Activated CD8-positive, alpha-beta memory T cell treated with anti-CD3 and anti-CD28 coated beads, Interleukin-2, amount 50 U/mL, for 1 hour (primary cell): ENCODE results near the gene SIK3.
"Not testable (repeated sequence)": the region's sequence is repeated elsewhere in the genome, so short reads cannot be mapped to it uniquely, and the experiment has no call there.

Experiments used
- DNase-seq: peaks from one replicate; pipeline ENCODE4 v3.0.0-alpha.2; 2020; ENCODE audit errors: extremely low read depth

SIK3 gene

DNA sequence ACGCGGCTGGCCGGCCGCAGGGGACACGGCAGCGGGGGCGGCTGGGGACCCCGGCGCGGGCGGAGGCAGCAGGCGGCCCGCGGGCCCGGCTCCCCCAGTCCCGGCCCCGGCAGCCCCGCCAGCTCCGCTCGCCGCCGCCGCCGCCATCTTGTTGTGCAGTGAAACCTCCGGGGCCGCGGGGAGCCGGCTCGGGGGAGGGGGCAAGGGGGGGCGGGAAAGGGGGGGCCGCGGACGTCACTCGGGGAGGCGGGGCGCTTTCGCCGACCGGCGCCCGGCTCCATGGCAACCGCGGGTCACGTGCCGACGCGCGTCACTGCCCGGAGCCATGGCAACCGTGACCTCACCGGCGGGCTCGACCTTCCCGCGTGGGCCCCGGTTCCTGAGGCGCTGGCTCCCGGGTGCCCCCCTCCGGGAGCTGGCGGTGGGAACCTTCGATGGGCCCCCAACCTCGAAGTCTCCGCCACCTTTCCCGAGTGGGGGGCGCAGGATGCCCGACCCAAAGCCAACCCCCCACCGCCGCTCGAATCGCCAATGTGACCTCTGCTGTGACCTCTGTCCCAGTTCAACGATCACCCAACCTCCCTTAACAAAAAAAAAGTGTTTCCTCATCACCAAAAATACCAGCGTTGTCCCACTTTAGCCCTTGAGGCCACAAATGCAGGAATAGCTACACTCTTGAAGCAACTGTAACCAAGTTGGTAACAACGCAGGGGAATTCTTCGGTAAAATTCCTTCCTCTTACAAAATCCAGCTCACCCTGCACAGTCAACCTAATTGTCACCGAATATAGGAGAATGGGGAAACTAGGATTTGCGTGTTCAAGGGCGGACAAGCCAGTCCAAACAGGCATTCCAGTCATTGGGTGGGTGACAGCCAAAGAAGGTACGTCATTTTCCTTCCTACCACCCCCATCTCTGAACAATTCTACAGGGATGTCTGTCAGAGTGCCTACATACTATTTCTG is at the start of gene SIK3:
TSS of gene SIK3 (minus strand) at position 160 of the 964 bp plus-strand sequence. CDS start at position 147, 13 bp downstream.
- peak; percentile 85 for DNase-seq

GRCh38 chr11:117146521-117146920 is 48.3 kb upstream of the SIK3 start:
- DNase-seq: no peak

DNA sequence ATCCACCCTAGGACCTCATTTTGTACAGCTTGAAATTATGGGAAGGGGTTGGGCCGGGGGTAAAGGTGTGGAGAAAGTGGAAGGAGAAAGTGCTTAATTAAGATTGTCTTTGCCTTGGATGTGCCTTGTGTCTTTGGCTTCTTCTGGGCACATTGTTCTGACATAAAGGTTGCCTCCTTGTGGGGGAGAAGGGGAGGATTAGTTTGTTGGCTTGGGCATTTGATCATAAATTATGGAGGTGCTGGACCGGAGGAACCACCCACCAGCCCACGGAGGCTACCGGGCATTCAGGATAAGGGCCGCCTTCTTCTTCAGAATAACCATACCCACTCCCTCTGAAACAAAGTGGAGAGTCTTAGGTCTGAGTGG is 47.1 kb upstream of the SIK3 start:
- no peak for DNase-seq

DNA sequence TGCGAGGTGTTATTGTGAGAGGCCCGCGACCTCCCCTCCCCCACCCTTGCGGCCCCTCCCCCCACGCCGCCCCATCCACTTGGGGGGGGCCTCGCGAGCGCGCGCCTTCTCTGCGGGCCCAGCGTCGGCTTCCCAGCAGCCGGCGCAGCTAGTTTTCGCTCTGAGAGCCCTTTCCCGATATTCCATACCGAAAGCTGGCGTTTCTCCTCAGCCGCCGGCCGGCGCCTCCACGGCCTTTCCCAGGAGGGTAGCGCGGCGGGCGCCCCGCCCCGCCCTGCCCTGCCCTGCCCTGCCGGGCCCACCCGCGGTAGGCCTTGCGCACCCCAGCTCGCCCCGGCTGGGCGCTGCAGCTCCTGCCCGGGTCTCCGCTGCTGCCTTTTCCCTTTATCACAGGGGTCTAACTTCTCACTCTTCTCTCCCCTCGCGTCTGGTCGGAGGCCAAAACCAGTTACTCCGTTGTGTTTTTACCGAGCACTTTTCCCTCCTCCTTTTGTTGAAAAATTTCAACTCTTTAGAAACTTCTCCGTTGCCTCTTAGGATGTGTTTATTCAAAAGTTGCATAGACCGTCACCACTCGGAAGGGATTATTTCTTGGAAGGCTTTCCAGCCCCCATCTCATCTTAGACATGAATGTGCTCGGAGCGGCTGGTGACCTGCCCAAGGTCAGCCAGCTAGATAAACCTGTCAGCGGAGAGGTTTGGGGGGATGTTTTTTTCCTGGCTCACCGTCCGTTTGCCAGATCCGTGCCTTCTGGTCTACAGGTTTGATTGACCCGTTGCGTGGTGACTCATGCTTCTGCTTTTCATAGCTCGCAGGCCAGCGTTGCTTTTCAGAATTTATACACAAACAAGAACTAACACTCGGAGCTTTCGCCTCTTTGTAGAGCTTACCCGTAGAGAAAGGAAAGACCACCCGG is 46.5 kb upstream of the SIK3 start:
- no peak for DNase-seq

- DNase-seq: peak; percentile 84
Observed at GRCh38 chr11:117143871-117144476, 45.7 kb upstream of the SIK3 start, which contains the start of gene PAFAH1B2. PAFAH1B2 (plus strand) TSS chr11:117144287; CDS start chr11:117152448, 8,161 bp downstream.

- no peak for DNase-seq
Observed at GRCh38 chr11:117143390-117143789, 45.2 kb upstream of the SIK3 start.

DNA sequence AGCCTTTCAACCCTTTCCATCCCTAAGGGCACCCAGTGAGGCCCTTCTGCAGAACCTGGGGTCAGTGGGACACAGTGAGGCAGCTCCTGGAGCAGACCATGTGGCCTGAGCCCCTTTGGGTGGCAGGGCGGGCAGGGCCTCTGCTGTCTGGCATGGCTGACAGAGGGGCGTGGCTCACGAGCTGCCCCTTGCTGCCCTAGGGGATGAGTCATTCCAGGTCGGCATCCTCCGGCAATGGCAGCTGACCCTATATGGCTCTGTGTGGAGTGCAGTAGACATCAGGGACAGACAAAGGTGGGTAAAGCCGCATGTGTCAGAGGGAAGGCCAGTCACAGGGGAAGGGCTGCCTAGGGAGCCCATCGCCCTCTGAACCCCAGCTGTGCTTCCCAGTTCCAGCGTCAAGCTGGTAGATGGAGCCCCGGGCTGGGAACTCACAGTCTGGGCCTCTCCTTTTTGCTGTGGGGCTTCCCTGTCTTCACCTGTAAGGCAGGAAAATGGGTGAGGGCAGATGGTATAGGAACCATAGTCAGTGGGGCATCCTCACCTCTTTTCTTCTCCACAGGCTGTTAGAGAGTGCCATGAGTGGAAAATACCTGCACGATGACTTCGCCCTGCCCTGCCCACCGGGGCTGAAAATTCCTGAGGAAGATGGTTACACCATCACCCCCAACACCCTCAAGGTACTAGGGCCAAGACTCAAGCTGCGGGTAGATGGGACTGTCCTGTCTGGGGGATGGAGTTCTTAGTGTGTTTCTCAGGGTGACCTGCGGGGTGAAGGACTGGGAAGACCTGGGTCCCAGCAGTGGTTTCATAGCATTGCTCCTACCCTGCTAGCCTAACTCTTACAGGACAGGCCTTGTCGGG is 39.2 kb upstream of the SIK3 start:
- DNase-seq: not testable (repeated sequence)

GRCh38 chr11:117134979-117135378 is 36.8 kb upstream of the SIK3 start:
- not testable (repeated sequence) for DNase-seq

DNA sequence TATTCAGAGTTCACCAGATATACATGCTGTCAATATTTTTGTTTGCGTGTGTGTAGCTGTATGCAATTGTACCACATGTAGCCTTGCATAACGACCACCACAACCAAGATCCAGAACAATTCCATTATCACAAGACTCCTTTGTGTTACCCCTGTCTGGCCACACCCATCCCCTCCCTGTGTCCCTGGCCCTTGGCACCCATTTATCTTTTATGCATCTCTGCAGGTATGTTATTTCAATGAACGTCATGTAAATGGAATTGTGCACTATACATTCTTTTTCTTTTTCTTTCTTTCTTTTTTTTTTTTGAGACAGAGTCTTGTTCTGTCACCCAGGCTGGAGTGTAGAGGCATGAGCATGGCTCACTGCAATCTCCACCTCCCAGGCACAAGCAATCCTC is 36.2 kb upstream of the SIK3 start:
- DNase-seq: no peak

- no peak for DNase-seq
Observed at GRCh38 chr11:117130879-117131278, 32.7 kb upstream of the SIK3 start.

GRCh38 chr11:117130396-117130795 is 32.2 kb upstream of the SIK3 start:
- DNase-seq: not testable (repeated sequence)

- DNase-seq: no peak
Observed at GRCh38 chr11:117128289-117128688, 30.1 kb upstream of the SIK3 start.

DNA sequence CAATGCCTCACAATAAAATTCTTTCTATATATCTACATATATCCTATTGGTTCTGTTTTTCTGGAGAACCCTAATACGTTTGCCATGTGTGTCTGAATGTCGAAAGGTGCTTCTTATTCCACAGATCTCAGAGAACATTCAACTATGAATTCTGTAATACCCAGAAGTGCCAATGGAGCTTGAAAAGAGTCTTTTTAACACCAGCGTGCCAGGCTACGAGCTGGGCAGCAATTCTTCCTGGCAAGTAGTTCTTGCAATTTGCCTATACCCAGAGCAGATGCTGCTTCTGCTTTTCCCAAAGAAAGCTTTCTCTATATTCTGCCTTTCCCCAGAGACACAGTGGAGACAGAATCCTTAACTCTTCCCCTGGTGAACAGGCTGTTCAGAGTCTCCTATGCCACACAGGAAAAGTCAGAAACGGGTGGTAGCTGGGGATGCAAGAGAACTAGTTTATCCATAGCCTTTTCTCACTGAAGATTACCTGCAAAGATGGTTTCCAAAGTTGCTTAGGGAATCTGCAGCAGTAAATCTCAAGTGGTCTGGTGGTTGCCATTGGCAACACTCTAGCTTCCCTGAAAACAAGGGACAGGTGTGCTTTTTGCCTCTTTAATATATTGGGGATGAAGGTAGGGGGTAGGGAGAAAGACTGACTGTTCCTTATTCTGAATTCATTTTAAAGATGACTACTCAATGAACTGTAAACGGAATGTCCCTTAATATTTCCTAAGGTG is 29.1 kb upstream of the SIK3 start:
- DNase-seq: no peak

DNA sequence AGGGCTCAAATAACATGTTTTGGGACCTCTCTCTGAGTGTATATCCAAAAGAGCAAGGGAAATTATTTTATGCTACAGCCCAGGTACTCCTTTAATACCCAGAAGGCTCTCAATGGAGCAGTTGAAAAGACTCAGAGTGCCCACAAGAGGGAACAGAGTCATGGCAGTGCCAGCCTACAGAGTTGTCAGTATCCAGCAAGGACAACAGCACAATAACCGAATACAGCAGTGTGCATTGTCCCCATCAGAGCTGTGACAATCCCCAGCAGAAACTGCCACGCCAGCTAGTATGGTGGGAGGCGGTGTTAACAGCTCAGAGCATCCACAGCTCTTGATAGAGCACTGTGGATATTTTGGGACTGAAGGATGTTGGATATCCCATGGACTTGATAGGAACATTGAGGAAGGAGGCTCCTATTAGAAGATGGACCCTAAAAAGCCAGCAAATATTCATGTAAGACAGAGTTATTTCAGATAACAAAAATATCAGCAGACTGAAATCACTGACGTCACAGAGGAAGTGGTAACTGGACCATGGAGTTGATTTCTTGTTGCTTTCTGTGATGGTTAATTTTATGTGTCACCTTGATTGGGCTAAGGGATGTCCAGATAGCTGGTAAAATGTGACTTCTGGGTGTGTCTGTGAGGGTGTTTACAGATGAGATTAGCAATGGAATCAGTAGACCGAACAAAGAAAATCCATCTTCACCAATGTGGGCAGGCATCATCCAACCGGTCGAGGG is 28.2 kb upstream of the SIK3 start:
- no peak for DNase-seq

DNA sequence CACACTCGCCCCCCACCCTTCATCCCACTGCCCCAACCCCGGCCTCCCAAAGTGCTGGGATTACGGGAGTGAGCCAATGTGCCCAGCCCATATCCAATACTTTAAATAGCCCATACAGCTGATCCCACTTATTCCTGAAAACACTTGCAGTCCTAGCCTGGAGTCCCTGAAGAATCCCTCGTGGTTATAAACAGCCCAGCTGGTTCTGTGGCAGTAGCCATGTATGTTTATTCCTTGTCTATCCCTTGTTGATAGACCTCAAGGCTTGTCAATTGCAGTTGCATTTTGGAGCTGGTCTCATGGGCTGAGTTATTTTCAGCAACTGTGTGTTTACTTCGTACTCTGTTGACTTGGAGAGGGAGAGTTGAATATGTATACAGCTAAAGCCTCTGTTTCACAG is 24.3 kb upstream of the SIK3 start:
- DNase-seq: no peak

DNA sequence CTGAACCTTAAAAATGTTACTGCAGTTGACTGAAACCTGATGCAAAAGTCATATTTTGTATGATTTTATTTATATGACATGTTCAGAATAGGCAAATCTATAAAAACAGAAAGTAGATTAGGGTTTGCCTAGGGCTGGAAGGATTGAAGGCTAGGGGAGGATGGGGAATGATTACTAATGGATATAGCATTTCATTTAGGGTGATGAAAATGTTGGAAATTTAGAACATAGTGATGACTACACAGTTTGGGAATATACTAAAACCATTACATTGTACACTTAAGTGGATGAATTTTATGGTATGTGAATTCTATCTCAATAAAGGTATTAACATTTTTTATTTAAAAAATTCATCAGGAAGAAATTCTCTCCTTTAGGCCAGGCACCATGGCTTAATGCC is 22.9 kb upstream of the SIK3 start:
- DNase-seq: no peak

DNA sequence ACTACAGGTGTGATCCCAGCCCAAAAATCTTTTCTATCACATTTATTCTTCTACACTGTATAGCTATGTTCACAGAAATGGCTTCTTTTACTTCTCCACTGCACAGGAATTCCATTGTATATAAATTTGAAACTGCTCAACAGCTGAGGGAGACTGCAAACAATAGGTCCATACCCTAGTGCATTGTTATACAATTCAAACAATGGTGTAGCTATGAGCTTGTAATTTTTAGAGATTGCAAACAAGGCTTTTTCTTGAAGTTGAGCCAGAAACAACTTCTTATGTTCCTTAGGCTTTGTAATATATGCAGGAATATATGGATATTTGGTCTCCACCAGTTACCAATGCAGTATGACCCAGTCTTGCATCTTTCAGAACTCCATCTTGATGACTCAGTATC is 19.5 kb upstream of the SIK3 start:
- no peak for DNase-seq

GRCh38 chr11:117112939-117113338 is 14.7 kb upstream of the SIK3 start:
- not testable (repeated sequence) for DNase-seq

DNA sequence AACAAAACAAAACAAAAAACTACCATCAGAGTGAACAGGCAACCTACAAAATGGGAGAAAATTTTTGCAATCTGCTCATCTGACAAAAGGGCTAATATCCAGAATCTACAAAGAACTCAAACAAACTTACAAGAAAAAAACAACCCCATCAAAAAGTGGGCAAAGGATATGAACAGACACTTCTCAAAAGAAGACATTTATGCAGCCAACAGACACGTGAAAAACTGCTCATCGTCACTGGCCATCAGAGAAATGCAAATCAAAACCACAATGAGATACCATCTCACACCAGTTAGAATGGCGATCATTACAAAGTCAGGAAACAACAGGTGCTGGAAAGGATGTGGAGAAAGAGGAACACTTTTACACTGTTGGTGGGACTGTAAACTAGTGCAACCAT is 14.3 kb upstream of the SIK3 start:
- DNase-seq: not testable (repeated sequence)
